Measurements from ENCODE around the gene OCEL1.

Gene OCEL1

DNA sequence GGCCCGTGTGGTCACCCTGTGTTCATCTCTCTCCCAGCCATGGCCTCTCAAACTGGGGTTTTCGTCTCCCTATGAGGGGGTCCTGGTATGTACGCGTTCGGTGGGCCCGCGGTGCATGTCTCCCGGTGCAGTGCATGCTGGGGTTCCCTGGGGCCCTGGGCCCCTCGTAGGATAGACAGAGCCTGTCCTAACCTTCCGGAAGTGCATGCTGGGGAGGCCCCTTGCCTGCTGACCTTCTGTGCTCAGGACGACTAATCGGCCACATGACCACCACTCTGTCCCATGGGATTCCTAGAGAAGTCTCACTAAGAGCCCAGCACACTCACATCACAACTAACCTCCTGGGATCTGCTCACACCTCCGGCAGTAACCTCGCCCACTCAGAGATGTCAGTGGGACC, 15.7 kb upstream of the OCEL1 start:
- DNase-seq (ENCODE audit: low read depth) = no peak

DNA sequence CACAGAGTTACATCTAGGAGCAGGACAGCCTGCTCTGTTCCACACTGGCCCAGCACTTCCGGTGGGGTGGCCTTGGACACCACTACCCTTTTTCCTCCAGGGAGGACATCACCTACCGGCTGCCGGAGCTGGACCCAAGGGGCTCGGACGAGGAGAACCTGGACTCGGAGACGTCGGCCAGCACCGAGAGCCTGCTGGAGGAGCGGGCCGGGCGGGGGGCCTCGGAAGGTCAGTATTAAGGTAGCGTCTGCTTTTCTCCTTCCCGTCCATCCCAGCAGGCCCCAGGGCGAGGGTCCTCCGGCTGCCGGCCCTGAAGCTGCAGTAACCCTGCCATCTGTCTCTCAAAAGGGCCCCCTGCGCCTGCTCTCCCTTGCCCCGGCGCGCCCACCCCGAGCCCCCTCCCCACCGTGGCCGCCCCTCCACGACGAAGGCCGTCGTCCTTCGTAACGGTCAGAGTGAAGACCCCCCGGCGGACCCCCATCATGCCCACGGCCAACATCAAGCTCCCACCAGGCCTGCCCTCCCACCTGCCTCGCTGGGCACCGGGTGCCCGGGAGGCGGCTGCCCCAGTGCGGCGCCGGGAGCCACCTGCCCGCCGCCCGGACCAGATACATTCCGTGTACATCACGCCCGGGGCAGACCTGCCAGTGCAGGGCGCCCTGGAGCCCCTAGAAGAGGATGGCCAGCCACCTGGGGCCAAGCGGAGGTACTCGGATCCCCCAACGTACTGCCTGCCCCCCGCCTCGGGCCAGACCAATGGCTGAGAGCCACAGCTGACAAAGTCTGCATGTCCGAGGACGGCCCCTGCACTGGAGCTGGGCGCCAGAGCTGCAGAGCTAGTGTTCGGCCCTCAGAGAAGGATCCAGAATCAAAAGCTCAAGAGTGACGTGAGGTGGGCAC, 14.2 kb upstream of the OCEL1 start:
- DNase-seq (ENCODE audit: low read depth) = no peak

- no peak for DNase-seq (ENCODE audit: low read depth)
Measured at GRCh38 chr19:17213334-17213733, 12.7 kb upstream of the OCEL1 start.

GRCh38 chr19:17214508-17215126, 11.4 kb upstream of the OCEL1 start:
- no peak for DNase-seq (ENCODE audit: low read depth)

DNA sequence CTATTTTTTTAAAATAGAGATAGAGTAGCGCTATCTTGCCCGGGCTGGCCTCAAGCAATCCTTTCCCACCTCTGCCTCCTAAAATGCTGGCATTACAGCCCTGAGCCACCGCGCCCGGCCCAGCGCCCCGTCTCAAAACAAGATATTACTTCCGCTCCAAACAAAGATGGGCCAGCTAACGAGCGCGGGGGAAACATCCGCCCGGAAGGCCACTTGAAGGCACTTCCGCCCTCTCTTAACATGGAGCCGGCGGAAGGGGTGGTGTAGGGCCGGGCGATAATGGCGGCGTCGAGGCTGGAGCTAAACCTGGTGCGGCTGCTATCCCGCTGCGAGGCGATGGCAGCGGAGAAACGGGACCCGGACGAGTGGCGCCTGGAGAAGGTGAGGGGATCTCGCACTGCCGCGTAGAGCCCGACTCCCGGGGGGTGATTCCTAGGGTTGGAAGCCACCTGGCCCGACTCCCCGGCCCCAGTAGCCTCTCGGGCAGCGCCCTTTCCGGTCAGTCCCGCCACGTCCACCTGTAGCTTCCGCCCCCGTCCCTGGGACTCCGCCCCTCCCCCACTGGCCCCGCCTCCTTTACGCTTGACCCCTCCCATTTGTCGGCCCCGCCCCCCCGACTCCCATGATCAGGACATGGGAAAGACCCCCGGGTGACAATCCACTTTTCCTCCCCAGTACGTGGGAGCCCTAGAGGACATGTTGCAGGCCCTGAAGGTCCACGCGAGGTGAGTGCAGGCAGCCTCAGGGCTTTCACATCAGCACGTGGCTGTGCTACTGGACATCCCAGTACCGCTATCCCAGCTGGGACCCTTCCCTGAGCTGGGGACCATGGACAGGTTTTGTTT, 10.7 kb upstream of the OCEL1 start, which contains the start of gene USE1:
TSS of gene USE1 (plus strand) at position 231 of the 845 bp plus-strand sequence. CDS start at position 280, 49 bp downstream.
- peak; percentile 72 for DNase-seq (ENCODE audit: low read depth)

DNA sequence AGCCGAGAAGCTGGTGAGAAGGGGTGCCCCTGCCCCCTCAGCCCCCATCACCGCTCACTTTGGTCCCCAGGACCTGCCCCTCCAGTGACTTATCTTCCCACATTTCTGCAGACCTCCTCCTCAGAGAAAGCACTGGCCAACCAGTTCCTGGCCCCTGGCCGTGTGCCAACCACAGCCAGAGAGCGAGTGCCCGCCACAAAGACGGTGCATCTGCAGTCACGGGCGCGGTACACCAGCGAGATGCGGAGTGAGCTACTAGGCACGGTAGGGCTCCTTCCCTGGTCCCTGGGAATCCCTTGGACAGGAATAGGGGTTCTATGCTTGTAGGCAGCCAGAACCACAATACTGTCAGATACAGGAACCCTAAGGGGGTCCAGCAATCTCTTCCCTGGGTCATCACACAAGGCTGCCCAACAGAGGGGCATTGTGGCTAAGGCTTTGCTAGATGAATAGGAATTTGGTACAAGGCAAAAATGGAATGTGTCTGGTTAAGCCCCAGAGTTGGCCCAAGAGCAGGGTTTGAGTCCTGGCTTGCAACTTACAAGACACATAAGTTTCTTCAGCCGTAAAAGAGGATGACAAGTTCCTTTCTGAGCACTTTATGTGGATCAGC, 9.9 kb upstream of the OCEL1 start:
- DNase-seq (ENCODE audit: low read depth) = no peak

DNA sequence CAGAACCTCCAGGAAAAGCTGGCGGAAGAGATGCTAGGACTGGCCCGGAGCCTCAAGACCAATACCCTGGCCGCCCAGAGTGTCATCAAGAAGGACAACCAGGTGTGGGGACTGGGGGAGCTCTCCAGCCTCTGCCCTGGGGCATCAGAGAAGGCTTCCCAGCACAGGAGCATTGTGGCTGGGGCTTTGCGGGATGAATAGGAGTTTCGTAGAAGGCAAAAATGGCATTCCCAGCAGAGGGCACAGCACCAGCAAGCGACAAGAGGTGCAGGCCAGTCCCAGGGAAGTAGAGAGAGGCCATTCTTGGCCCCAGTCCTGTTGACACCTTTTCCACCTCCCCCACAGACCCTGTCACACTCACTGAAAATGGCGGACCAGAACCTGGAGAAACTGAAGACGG, 6.7 kb upstream of the OCEL1 start:
- no peak for DNase-seq (ENCODE audit: low read depth)

DNA sequence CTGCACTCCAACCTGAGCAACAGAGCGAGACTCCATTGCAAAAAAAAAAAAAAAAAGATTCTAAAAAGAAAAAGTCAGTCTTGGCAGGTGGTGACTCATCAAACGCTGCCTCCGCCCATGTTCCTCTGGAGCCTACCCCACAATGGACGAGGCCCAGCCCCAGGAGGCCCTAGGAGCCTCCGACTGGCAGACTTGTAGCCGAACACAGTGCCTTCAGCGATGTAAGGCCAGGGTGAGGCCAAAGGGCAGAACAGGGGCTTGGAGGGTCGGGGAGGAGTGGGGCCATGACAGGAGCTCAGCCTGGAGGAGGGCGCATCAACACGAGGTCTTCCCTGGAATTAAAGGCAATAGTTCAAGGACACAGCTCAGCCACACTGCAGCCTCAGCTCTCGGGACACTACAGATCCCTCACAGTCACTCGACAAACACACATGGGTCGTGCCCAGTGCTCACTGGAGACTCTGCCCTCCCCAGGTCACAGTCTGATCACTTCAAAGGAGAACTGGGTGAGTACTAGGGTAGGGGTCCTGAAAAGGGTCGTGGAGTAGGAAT, 5.7 kb upstream of the OCEL1 start:
- no peak for DNase-seq (ENCODE audit: low read depth)

DNA sequence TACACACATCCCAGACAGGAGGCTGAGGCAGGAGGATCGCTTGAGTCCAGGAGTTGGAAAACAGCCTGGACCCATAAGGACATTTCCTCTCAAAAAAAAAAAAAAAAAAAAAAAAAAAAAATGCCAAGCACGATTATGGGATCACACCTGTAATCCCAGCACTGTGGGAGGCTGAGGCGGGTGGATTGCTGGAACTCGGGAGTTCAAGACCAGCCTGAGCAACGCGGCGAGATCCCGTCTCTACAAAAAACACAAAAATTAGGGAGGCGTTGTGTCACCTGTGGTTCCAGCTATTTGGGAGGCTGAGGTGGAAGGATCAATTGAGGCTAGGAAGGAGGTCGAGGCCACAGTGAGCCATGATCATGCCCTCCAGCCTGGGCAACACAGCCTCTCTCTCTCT, 973 bp upstream of the OCEL1 start:
- DNase-seq (ENCODE audit: low read depth) = no peak

DNA sequence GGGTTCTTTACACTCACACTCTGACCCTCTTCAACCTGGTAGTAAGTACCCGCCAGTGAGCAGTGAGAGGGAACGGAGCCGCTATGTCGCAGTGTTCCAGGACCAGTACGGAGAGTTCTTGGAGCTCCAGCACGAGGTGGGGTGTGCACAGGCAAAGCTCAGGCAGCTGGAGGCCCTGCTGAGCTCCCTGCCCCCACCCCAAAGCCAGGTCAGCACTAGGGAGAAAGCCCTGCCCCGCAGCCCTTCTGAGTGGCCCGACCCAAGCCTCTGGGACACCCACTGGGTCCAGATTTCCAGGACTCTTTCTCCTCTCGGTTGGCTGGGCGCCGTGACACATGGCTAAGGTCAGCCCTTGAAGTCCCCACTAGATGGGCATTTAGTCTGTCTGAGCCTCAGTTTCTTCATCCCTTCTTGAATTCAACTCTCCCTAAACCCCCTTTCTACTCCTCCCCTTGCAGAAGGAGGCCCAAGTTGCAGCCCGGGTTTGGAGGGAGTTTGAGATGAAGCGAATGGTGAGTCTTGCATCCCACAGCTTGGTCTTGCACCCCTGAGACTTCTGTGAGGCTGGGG, 1.9 kb downstream of the OCEL1 start:
- DNase-seq (ENCODE audit: low read depth) = no peak

DNA sequence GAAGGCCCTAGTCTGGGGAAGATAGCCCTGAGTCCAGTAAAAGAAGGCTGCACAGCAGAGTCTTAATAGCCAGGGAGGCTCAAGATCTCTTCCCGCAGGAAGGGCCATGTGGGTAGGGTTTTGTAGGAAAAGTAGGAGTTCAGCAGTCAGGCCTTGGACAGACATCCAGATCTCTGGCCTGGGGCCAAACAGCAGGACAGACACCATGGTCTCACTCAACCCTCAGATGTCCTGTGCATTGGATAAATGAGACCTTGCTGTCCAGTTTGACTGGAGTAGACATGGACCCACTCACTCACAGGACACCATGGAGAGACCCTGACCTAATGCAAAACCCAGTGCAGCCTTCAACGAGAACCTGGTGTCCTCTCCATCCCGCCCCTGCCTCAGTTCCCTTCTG, 3.9 kb downstream of the OCEL1 start:
- DNase-seq (ENCODE audit: low read depth) = no peak

DNA sequence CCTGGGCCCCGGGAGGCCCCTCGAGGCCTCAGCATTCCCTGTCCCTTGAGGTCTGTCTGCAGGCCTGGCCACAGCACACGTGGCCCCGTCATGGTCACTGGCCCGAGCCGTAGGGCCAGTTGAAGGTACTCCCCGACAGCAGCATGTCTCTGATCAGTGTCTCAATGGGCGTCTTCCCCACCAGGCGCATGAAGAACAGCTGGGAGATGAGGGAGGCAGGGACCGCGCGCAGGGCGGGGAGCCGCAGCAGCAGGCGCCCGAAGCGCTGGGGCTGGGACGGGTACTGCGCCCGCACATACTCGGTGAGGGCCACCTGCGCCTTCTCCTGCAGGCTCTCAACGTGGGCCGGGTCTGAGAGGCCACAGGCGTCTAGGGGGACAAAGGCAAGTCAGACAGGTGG, 6.2 kb downstream of the OCEL1 start:
- DNase-seq (ENCODE audit: low read depth) = no peak

- peak; percentile 54 for DNase-seq (ENCODE audit: low read depth)
Measured at GRCh38 chr19:17234911-17235299, 8.9 kb downstream of the OCEL1 start.

DNA sequence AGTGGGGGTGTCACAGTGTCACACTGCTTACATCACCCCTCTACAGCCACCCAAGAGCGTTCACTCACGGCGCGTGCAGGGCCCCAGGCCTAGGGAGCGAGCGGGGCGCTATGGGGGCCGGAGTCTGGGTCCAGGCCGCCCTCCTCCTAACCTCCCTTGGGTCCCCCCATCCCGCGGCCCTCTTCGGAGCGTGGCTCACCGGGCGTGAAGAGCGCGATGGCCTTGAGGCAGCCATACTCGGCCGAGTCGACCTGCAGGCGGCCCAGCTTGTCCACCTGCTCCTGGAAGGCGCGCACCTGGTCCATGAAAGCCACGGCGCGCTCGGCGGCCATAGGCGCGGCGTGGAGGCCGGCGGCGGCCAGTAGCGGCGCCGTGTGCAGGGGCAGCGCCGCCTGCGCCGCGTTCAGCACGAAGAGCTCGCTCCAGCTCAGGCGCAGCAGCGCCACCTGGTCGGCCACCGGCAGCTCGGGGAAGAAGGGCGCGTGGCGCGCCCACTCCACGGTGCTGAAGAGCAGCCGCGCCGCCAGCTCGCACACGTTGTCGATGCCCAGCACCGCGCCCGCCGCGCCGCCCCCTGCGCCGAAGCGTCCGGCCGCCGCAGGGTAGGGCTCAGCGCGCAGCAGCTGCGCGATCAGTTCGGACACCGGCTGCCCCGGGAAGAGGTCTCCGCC, 9.4 kb downstream of the OCEL1 start:
- DNase-seq (ENCODE audit: low read depth) = peak; percentile 51

GRCh38 chr19:17235971-17236777, 10.1 kb downstream of the OCEL1 start:
- no peak for DNase-seq (ENCODE audit: low read depth)

DNA sequence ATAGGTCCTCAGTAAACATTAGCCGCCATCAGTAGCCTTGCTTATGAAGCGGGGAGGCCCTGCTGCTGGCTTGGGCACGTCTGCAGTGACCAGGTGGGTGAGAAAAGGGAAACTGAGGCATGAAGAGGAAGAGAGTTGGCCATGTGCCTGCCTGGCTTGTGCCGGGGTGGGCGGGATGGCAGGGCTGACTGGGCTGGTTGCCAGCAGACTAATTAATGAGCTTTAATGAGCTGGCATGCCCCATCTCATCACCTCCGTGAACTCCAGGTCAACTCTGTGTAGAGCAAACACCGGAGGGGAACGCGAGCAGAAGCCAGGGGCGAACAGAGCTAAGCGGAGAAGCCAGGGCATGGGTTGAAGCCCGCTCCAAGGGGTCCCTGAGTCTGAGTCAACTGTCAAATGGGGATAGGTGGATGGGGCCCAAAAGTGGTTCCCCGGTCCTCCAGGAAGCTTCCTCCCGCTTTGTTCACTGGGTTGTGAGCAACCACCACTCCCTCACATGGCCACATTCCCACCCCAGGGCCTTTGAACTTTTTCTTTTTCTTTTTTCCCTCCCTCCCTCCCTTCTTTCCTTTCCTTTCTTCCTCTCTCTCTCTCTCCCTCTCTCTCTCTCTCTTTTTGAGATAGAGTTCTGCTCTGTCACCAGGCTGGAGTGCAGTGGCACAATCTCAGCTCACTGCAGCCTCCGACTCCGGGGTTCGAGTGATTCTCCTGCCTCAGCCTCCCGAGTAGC, 11.0 kb downstream of the OCEL1 start:
- no peak for DNase-seq (ENCODE audit: low read depth)

DNA sequence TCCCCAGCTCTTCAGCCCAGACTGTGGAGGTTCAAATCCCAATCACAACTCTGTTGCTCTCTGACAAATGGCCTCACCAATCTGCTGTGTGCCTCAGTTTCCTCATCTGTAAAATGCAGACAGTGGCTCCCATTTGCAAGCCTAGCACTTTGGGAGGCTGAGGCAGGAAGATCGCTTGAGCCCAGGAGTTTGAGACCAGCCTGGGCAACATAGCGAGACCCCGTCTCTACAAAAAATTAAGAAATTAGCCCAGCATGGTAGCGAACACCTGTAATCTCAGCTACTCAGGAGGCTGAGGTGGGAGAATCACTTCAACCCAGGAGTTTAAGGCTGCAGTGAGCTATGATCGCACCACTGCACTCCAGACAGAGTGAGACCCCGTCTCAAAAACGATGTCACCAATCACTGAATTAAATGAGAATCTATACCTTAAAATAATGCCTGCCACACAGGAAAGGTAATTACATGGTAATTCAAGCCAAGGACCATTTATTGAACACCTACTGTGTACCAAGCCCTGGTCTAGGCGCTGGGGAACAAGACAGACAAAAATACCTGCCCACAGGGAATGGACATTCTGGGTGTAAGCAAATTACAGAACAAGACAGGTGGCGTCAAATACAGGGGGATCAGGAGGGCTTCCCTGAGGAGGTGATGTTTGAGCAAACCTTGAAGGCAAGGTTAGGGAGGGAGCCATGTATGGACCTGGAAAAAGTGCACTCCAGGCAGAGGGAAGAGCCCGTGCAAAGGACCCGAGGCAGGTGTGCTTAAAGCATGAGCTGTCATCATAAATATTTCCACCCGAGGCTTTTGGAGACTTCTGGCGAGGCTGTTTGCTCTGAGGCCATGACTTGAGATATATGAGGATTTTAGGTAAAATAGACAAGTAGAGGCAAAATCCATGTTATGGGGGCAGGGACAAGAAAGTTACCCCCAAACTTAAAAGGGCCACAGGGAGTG, 12.0 kb downstream of the OCEL1 start:
- no peak for DNase-seq (ENCODE audit: low read depth)

GRCh38 chr19:17240062-17240752, 14.2 kb downstream of the OCEL1 start:
- DNase-seq (ENCODE audit: low read depth) = no peak

Measured in stimulated activated CD8-positive, alpha-beta memory T cell treated with anti-CD3 and anti-CD28 coated beads, Interleukin-4, amount 100 ng/mL, for 24 hours (primary cell).